Kasumi-1 (cell line): Measurements from ENCODE around the gene VTI1A.
A peak's percentile ranks its signal among the peaks of the same experiment; 100 is the strongest.
"Not testable (repeated sequence)": the region's sequence is repeated elsewhere in the genome, so short reads cannot be mapped to it uniquely, and the experiment has no call there.

Experiments
- DNase-seq, 2 experiments: peaks; one replicate each; lab custom pipeline; 2025; lab: John Stamatoyannopoulos, UW

VTI1A gene

DNA sequence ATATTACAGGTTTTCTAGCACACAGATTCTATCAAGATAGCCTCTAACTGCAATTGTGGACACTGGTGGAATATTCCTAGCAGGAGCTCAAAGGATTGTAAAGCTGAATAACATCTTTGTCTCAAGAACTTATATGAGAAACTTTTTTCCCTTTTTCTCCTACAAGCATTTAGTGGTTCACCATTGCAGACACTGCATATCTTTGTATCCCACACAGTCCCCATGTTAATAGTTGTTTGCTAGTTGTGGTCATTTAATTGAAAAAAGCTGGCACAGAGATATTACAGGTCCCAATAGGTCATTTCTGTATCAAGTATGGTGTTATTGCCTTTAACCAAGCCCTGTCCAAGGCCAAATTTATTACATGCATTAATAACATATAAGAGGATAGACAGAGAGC is 276.9 kb downstream of the VTI1A start:
- no peak for DNase-seq

DNA sequence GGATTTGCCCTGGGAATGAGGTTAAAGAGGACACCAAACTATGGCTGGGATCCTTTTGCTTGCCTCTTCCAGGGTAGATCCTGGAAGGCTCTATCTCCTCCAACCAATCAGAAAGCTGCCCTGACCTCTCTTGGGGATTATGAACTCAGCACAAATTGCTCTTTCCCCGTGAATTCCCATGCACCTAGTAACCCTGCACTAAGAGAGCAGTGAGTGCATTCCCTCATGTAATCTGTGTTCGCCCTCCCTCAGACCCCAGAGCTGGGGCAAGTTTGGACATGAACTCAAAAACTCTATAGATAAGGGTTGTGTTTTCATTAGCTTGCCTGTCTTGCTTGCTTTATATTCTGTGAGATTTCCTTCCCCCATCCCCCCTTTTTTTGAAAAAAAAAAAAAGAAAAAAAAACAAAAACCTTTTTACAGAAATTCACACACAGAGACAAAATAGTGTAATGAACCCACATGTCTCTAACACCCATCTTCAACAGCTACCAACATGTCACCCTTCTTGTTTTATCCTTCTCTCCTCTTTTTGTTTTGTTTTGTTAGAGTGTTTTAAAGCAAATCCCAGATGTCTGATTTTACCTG is 277.5 kb downstream of the VTI1A start:
- DNase-seq, result no peak

DNA sequence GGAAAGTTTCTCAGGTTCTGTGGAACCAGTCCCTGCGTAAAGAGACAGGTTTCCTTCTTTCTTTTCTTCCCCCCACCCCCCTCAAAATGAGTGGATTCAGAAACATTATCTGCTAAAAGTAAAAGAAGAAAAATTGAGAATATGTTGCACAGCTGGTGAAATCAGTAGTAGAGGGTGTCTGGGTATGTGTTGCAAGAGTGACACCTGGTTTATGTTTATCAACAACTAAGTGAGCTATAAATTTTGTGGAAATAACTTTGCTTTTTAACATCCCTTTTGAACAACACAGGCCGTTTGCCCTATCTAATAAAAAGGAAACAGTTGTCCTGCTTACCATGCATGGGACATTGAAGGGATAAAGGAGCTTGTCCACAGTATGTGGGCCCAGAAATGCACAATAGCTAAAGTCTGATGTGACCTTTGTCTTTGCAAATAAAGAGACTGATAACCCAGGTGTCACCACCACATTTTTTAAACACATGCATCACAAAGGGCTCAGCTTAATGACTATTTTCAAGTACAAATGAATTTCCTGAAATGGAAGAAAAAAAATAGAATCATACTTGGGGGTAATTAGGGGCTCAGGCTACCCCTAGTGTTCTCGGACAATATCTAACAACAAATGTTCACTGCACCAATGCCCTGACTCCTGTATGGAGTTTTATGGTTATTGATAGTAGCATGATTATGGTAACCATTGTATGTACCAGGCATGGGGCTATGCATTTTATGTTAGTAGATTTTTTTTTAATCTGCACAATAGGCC is 281.3 kb downstream of the VTI1A start:
- no peak for DNase-seq

DNA sequence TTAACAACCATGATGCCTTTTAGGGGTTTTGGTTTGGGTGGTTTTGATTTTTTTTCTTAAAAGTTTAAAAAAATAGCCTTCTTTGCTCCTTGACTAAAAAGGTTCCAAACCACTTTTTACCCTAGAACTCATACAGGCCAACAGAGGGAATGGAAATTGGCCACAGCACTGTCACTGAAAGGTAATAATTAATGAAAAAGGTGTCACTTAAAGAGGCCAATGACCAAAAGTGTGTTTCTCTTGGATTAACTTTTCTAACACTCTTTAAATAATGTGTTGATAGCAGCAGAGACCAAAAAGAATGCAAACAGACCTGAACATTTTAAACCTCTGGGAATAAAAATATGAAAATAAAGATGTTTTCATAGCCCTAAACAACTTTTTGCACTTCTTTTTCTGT is 282.0 kb downstream of the VTI1A start:
- no peak for DNase-seq

DNA sequence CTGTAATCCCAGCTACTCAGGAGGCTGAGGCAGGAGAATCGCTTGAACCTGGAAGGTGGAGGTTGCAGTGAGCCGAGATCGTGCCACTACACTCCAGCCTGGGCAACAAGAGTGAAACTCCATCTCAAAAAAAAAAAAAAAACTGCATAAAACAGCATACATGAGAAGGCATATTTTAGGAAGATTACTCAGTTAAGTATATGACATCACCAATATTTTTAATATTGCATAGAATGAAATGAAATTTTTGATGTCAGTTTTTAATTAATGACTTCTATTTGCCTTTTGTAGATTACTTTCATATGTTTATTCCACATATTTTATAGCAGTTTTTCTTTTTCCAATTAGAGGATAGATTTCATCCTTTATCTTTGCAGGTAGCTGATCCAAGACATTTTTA is 284.4 kb downstream of the VTI1A start:
- DNase-seq, result not testable (repeated sequence)

DNA sequence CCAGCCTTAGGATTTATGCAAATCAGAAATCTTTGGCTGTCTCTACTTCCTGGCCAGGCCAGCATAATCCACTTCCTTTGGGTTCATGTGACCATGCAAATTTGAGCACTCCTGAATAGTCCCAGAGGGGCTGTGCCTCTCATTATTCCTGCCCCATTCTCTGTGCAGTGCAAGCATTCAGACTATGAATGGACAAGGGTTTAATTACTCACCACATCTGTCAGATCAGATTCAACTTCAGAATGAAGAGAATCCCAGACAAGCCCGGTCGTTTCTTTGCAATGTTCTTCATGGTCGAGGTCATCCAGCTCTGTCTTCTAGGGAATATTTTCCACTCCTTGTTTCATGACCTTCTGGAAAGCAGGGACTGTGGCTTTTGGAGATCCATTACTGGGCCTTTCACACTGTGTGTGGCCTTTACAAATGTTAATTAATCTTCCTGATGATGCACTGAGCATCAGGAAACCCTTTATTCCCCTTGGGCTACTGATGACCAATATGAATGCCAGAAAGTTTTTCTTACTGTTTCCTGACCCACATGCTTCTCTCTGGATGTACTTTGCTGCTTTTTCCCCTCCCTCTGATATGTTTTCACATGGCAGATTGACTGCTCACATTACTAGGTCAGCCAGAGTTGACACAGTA is 285.4 kb downstream of the VTI1A start:
- DNase-seq, result no peak

DNA sequence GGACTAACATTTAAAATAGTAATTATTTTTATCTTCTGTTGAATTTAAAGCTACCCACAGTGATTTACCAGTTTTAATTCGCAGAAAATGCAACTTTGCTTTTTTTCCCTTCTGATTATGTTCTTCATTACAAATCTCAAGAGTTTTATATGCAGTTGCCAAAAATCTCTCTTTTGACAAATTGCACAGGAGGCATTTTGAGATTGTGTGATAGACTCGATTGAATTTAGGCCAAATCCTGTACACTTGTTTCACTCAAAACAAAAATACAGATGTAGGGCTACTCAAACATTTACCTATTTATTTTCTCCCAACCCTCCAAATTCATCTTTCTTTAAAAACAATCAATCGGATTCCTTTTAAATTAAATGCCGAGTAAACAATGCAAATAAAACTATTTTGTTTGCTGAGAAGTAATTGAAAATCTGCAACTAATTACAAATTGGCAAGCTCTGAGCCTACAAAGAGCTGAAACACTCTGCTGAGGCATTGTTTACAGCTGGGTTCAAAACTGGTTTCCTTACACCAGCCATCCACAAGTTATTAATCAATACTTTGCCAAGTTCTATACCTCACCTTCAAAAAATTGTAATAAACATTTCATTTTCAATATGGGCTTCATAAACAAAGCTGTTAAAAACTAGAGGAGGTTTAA is 288.2 kb downstream of the VTI1A start:
- no peak for DNase-seq

DNA sequence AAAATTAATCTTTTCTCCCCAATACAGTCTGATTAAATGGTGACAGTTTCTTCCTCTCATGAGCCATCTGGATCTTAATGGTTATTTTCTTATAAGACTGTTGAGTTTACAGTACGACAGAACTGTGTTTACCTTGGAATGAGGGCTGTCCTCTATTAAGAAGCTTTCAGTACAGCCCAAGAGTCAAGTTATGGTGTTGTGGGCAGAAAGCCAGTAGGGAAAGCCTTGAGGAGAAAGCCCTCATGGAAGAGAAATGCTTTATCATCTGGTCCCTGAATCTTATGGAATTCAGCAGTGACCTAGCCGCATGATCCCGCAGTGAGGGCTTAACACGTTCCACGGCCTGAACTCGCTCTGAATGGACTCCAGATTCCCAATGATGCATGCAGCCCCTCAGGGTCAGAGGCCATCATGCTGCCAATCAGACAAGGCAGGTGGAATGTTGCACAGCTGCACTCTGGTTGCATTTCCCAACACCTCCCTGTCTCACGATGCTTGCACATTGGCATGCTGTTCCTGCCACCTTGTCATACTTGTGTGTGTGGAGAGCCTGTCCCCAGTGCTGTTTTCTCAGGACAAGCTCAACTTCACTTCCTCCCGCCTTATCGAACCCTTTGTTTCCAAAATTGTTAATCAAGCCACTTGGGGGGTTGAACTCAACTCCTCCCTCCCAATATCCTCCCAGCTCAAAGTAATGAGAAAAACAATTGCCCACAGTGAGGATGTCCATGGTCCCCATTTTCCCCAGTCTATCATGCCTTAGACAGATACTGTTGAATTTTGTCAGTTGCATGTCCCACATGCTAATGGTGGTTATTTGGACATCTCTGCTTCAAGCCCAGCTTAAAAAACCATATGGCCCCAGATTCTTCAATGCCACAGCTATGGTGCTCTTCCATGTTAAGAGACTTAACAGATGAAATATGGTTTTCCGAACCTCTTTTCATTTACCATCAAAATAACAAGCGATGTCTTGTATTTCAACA is 291.9 kb downstream of the VTI1A start:
- DNase-seq, result no peak

DNA sequence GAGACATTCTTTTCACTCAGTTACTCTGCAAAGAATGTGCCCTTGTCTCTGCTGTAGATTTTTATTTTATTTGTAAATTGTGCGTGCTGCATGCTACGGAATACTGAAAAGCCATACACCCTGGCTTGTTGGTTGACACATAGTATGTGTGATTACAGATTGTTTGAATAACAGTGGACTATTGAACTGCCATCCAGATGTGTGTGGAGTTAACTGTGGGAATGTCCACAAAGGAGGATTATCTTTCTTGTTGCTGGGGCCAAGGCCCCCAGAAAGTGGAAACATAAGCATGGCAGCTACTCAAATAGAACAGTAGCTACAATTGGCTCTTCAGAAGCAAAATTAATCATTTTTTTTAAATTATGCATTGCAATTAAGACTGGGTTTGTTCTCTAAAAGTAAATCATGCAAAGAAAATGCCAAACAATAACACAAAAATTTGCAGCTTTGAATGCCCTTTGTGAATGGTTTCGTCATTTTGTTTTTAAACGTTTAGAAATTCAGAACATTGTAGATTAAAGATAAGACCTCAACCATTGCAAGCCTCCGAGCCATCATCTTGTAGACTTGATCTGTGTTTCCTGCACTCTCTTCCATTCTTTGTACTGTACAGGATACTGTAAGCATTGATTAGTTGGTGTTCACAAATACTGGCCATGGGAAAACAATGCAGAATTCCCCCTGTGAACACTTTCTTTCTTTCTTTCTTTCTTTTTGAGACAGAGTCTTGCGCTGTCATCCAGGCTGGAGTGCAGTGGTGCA is 292.8 kb downstream of the VTI1A start:
- DNase-seq, result no peak

DNA sequence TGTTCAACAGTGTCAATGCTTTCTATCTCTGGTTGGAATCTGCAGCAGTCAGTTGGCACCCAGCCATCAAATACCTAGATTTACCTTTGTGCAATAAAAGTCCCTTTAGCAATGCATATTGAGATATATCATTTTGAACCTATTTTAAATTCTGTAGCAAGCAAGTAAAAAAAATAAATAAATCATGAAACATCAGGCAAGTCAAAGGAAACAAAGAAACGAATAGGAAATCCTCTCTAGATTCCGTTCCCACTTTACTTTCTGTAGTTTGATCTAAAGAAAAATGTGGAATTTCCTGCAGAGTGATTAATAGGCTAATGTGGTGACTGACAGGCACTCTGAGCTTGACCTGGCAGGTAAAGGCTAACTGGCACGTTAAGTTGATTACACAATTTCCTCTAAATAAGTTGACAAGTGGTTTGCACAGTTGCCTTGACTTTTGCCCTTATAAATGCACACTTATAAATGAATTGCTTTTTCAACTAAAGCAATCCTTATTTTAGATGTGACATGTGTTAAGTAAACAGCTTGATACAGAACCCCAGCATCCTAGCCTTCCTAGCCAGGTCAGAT is 294.9 kb downstream of the VTI1A start:
- DNase-seq, result no peak

DNA sequence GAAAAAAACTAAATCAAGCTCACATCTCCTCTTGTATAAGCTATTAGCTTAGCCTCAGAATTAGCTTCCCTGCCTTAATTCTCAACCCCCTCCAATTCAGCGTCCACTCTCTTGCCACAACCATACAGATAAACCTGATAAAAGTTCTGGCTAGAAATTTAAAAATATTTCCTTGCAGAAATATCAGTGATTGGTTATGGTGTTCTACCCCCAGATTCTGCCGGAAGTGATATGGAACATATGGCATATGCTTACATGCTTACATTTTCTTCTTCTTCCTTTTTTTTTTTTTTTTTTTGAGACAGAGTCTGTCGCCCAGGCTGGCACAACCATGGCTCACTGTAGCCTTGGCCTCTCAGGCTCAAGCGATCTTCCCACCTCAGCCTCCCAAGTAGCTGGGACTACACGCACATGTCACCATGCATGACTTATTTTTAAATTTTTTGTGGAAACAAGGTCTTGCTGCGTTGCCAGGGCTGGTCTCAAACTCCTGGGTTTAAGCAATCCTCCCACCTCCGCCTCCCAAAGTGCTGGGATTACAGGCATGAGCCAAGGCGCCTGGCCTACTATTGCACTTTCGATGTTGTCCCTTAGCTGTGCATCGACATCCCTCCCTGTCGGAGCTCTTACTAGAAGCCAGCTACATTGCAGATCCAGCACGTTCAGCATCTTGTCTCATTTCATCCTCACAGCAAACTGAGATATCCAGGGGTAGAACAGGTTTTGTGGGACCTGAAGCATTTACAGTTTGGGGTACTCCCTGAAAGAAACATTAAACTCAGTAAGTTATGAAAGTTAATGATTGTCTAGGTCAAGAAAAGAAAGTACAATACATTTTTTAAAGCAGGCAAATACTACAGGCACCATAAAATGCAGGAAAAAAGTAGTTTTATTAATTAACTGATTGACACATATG is 297.4 kb downstream of the VTI1A start:
- no peak for DNase-seq

DNA sequence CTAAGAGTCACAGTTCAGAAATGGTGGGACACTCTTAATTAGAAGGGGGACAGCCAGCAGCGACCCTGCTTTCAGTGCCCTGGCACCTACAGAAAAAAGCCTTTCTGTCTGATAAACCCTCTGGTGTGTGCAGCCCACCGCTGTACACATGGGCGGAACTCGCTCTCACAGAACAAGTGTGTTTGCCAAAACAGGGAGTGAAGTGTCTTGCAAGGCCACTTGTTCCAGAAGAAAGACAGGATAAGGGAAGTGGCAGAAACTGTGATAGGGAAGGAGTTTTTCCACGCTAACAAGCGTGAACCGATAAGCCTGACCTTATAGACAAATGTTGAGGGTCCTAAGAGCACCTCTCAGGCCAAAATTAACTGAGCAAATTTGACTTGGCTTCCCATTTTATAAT is 299.3 kb downstream of the VTI1A start:
- DNase-seq, result no peak

DNA sequence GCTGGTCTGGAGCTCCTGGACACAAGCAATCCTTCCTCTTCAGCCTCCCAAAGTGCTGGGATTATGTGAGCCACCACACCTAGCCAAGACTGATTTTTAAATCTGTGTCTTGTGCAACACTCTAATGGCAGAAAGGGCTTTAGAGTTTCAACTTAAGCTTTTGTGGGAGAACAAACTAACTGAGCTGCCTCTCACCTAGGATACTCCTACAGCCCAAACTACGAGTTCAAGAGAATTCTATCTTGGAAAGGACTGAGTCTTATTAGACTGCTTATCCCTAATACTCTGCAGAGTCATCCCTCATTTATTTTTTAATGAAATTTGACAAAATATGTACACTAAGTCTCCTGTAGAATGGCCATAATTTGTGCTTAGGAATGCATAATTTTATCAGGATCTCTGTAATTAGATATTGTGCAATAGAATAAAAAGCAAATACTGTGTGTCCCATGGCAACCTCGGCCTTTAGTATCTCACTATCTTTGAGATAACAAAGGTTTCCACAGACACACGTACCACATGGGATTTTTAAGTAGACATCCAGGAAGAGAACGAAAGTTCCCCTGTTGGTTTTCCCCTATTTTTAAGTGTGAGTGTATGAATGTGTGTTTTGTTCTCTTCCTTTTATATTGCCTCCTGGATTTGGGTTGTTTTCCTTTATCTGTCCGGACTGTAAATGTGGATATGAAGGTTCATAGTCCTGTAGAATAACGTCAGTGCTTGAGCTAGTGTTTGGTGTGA is 303.6 kb downstream of the VTI1A start:
- no peak for DNase-seq

DNA sequence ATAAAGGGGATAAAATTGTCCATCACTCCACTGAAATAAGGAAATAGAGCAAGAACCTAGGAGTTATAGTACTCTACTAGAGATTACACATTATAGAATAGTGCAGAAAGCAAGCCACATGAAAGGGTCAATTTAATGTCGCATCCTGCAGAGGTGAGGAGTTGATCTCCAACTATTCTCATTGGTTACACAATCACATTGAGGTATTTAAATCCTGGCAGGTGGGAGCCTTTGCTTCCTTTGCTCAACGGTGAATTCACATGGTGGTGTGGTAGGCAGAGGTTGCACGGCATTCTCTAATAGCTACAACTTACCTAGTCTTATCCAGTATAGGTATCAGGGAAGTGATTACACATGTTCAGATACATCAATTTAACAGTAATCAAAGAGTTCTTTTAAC is 304.6 kb downstream of the VTI1A start:
- no peak for DNase-seq

DNA sequence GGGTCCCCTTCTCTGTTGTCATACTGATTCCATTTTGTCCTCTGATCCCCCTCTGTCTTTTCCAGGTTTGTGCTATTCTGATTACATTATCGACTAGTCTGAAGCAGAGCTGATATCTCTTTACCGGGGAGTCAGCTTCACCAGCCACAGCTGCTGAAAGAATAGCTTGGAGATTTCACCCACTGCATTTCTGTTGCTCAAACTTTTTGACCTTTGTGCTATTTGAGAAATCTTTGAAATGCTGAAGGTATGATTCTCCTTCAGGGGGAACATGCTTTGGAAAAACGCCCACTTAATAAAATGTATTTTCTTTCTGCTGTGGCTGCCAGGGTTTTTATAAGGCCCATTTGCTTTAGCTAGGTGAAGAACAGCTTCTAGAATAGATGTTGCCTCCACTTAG is 305.3 kb downstream of the VTI1A start:
- no peak for DNase-seq

DNA sequence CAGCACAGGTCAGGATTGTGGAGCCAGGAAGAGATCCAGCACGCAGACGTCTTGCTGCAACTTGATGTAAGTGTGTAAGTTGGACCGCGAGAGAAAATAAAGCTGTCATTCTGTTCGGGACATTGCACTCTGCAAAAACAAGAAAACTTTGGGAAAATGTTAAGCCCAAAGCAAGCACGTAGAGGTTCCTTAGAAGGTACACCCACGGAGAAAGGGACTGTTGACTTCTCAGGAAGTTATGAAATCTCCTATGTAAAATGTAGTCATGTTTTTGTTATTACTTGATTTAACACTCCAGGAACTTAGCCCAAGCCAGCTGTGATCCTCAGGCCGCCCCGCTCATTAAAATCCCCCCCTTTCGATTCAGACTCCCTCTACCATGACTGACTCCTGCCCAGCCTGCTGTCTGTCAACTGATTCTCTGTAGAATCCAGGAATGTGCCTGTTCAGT is 307.0 kb downstream of the VTI1A start:
- peak; percentile 22 to 30 for DNase-seq

DNA sequence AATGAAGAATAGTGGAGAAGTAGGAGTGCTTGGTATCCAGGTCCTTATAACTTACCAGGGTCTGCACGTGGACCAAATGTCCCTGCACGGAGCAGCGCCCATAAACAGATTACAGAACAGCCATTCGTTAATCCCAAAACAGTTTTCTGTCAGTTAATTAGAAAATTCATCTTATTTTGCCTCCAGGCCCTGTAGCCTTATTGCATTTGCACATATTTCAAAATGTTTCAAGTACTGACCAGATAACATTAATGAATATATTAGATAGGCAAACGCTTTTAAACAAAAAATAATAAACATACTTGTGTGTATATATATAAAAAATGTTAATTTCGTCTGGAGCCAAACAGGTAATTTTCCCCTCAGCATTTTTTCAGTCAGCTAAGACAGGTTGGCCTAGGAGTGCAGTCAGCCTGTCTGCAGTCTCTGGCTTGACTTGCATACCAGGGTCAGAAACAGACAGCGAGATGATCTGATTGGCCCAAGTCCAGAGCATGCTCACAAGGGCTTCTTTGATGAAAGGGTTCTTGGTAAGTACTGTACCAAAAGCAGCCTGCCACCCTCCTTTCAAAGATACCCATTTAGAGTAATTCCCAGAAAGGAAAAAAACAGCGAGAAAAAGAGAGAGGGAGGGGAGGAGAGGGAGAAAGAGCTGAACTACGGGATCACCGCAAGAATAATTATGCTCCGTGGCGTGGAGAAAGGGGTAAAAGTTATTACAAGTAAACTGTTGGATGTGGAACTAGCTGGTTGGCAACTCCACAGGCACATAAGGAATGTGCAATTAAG is 308.6 kb downstream of the VTI1A start:
- DNase-seq, result no peak

DNA sequence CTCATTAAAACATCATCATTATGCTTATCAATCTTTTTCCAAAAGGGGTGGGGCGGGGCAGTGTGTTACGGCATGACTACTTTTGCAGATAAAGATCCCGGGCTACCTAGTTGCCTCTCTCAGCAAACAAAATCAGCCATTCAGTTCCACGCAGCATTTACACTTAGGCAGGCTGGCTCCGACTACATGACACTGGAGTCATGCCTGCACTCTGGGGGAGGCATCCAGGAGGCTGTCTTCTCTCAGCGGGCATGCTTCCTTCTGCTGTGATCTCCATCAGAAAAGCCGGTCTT is 309.2 kb downstream of the VTI1A start:
- no peak for DNase-seq
